Choroid plexus epithelial cell (primary cell): ENCODE results near the gene ZC3H13.

ENCODE experiments used
- DNase-seq: peaks from one replicate; pipeline ENCODE4 v3.0.0-alpha.2; 2010; ENCODE audit warnings: low read depth
- H3K4me3 ChIP-seq: 2 replicates; pipeline ENCODE4 v1.5.1; 2011; ENCODE audit warnings: low read depth, mild to moderate bottlenecking, control low read depth, low read length, moderate library complexity
- CTCF ChIP-seq: conservative IDR thresholded peaks from 2 replicates; pipeline ENCODE4 v1.5.1; 2011; ENCODE audit warnings: low read depth, mild to moderate bottlenecking, control low read depth, inconsistent platforms, low read length, moderate library complexity

The ZC3H13 gene

DNA sequence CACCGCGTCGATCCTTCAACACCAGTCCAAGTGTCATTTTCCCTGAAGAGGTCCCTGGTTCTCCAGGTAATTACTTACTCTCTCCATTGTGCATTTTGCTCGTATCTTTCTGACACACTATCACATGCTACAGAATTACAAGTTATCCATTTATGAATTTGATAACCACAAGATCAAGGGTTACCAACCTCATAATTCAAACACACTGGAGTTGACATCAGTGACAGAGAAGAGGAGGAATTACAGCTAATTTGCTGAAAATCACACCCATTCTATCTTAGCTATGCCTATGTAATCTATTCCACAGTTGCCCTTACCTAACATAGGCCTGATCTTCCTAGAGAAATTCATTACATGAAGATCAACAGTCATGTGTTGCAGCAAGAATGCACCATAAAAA lies 14.2 kb downstream of the ZC3H13 start:
- H3K4me3 ChIP-seq, result no peak overlapping the region
- no peak for DNase-seq
- no peak for TF ChIP-seq CTCF

- no peak for TF ChIP-seq CTCF
- no peak overlapping the region for H3K4me3 ChIP-seq
- DNase-seq, result no peak
Observed at GRCh38 chr13:46035066-46035465, 17.5 kb downstream of the ZC3H13 start.

DNA sequence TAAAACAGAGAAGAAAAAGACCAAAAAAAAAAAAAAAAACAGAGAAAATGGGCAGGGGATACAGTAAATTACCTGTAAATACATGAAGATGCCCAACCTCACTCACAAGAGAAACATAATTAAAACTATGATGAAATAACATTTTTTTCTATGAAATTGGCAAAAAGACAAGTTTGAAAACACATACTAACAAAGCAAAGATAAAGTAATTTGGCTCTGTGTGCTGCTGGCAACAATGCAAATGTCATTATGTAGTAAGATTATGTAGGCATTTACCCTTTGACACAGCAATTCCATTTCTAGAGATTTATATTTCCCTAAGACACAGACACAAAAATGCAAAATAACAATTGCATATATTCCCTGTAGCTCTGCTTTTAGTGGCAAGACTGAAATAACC lies 20.2 kb downstream of the ZC3H13 start:
- peak; percentile 14 for DNase-seq
- no peak for TF ChIP-seq CTCF
- H3K4me3 ChIP-seq, result no peak overlapping the region

DNA sequence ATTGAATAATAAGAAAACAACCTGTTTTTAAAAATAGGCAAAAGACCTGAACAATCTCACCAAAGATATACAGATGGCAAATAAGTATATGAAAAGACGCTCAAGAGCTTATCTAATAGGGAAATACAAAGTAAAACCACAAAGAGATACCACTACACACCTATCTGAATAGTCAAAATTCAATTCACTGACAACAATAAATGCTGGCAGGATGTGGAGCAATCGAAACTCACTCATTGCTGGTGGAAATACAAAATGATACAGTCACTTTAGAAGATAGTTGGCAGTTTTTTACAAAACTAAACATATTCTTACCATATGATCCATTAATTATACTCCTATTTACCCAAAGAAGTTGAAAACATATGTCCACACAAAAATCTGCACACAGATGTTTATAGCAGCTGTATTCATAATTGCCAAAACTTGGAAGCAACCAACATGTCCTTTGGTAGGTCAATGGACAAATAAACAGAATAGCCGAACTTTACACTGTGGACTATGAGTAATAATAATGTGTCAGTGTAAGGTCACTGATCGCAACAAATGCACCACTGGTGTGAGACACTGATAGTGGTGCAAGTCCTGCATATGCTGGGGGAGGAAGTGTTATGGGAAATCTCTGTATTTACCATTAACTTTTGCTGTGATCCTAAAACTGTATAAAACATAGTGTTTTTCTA lies 20.8 kb downstream of the ZC3H13 start:
- DNase-seq, result peak; percentile 44
- no peak overlapping the region for H3K4me3 ChIP-seq
- no peak for TF ChIP-seq CTCF

GRCh38 chr13:46025157-46025556 lies 27.4 kb downstream of the ZC3H13 start:
- DNase-seq, result no peak
- TF ChIP-seq CTCF, result no peak
- H3K4me3 ChIP-seq, result no peak overlapping the region

GRCh38 chr13:46022481-46022880 lies 30.1 kb downstream of the ZC3H13 start:
- H3K4me3 ChIP-seq, result no peak overlapping the region
- DNase-seq, result no peak
- TF ChIP-seq CTCF, result no peak

- no peak for DNase-seq
- H3K4me3 ChIP-seq, result no peak overlapping the region
- TF ChIP-seq CTCF, result no peak
Observed at GRCh38 chr13:46016216-46016615, 36.3 kb downstream of the ZC3H13 start.
